ENCODE measurements around the gene DAZL.

- TF ChIP-seq JUND (IDR thresholded peaks at IDR 0.05) (no peak), CTCF (IDR thresholded peaks at IDR 0.05 in 2 of 3, conservative IDR thresholded peaks at IDR 0.05 in 1 of 3; ENCODE audit: borderline replicate concordance in 1 of 3, insufficient read depth in 1 of 3, low read depth in 2 of 3, low read length in 2 of 3) (no peak), MAX (IDR thresholded peaks at IDR 0.05) (no peak), EZH2 (IDR thresholded peaks at IDR 0.05) (no peak), POLR2A (IDR thresholded peaks at IDR 0.05; ENCODE audit: borderline replicate concordance, extremely low read depth, insufficient read depth, insufficient read length) (no peak), YY1 (IDR thresholded peaks at IDR 0.05; ENCODE audit: extremely low read depth, insufficient replicate concordance, low read depth, low read length) (no peak)
These were observed 16.1 kb downstream of the DAZL start for GRCh38 chr3:16589120-16589519.
